T-cell (primary cell): Measurements from ENCODE around the gene MAT2A. TPM values are rescaled to one million over a fixed set of nuclear protein-coding genes. Genes with fewer than 3 reads are reported as not detected.

Experiments used
- ATAC-seq, 4 experiments: fragments of 200-7000 bp in 3 of 4; fragments of 150-1000 bp in 1 of 4; cut with Tn5 transposase; replicated peaks in 1 of 4; 1 replicate in 3 of 4; 2 replicates in 1 of 4; pipeline ENCODE4 v1.10.0; 2021; ENCODE audit warnings: moderate library complexity in 3 of 4, mild to moderate bottlenecking in 2 of 4, moderate number of reproducible peaks in 1 of 4
- CTCF ChIA-PET, 2 donors: fragments of 300-600 bp; sonication (Branson Sonifier 250); formaldehyde crosslinking; loops; one replicate each; lab custom pipeline; 2022; ENCODE audit warnings: antibody characterized with exemption in 2 of 2; lab: Charles Lee
- POLR2A ChIA-PET, 2 donors: fragments of 300-600 bp; sonication (Branson Sonifier 250); formaldehyde crosslinking; loops; one replicate each; lab custom pipeline; 2022; ENCODE audit warnings: antibody characterized with exemption in 2 of 2; lab: Charles Lee
- DNase-seq, 35 experiments: peaks; one replicate each; pipeline versions ENCODE4 v3.0.0 to v3.0.0-alpha.2; 2013 to 2023
- H3K27ac ChIP-seq: one replicate; pipeline ENCODE4 v1.5.1; 2013; ENCODE audit warnings: low read length
- H3K27me3 ChIP-seq, 2 experiments: replicated peaks in 1 of 2; 1 replicate in 1 of 2; 2 replicates in 1 of 2; pipeline versions ENCODE4 v1.6.1 to v1.7.0; 2013; ENCODE audit warnings: low read length in 1 of 2, mixed read lengths in 1 of 2; ENCODE audit not compliant: control insufficient read depth in 2 of 2, insufficient read depth in 2 of 2; ENCODE audit errors: extremely low read depth in 1 of 2
- H3K36me3 ChIP-seq, 2 donors: 1 replicate in 1 of 2; 2 replicates in 1 of 2; pipeline versions ENCODE4 v1.6.1 to v1.7.0; 2013; ENCODE audit warnings: low read length in 1 of 2; ENCODE audit not compliant: control insufficient read depth in 2 of 2, insufficient read depth in 1 of 2; ENCODE audit errors: extremely low read depth in 1 of 2
- H3K4me1 ChIP-seq, 2 experiments: 1 replicate in 1 of 2; 2 replicates in 1 of 2; pipeline versions ENCODE4 v1.6.1 to v1.7.0; 2013; ENCODE audit warnings: low read length in 2 of 2, mixed read lengths in 1 of 2; ENCODE audit not compliant: insufficient read depth in 2 of 2, control insufficient read depth in 1 of 2; ENCODE audit errors: extremely low read depth in 1 of 2
- H3K4me3 ChIP-seq, 2 donors: 1 replicate in 1 of 2; 2 replicates in 1 of 2; pipeline versions ENCODE4 v1.5.1 to v1.7.0; 2013; ENCODE audit warnings: mild to moderate bottlenecking in 2 of 2, low read length in 1 of 2, moderate library complexity in 1 of 2; ENCODE audit not compliant: control insufficient read depth in 1 of 2; ENCODE audit errors: extremely low read depth in 1 of 2
- H3K9me3 ChIP-seq: 2 replicates; pipeline ENCODE4 v1.7.0; 2013
- H3K27ac Mint-ChIP-seq, 2 donors: one replicate each; pipeline ENCODE4 v1.8.0; 2020 to 2021; ENCODE audit warnings: mild to moderate bottlenecking in 2 of 2, mixed read lengths in 2 of 2
- H3K27me3 Mint-ChIP-seq, 2 donors: one replicate each; pipeline ENCODE4 v1.8.0; 2021 to 2022; ENCODE audit warnings: mixed read lengths in 2 of 2
- H3K36me3 Mint-ChIP-seq: one replicate; pipeline ENCODE4 v1.8.0; 2021; ENCODE audit warnings: mixed read lengths
- H3K4me1 Mint-ChIP-seq, 3 donors: one replicate each; pipeline ENCODE4 v1.8.0; 2020 to 2022; ENCODE audit warnings: mixed read lengths in 3 of 3, mild to moderate bottlenecking in 1 of 3
- H3K4me3 Mint-ChIP-seq, 3 donors: one replicate each; pipeline ENCODE4 v1.8.0; 2020 to 2022; ENCODE audit warnings: mild to moderate bottlenecking in 3 of 3, mixed read lengths in 3 of 3, moderate library complexity in 3 of 3
- H3K9me3 Mint-ChIP-seq, 3 donors: one replicate each; pipeline ENCODE4 v1.8.0; 2020 to 2022; ENCODE audit warnings: mixed read lengths in 3 of 3
- WGBS: methylation state at CpG from one replicate; pipeline ENCODE4 v1.1.5; 2013; ENCODE audit warnings: missing lambda C conversion rate; ENCODE audit not compliant: insufficient coverage; 5-methylcytosine and 5-hydroxymethylcytosine counted together
- total RNA-seq, 35 experiments: library from RNA in 6 of 35; stranded (reverse) in 6 of 35; fragments of 120-200 nt in 1 of 35; gene quantifications; one replicate each; pipeline versions ENCODE4 v1.2.1 to v1.2.4 and lab custom pipeline; 2013 to 2026

The MAT2A gene
- total RNA-seq, 5 donors from 2014 or later (not counting 1 experiment from before 2014, with no cell fraction given): 110 to 184 (median 165) TPM

DNA sequence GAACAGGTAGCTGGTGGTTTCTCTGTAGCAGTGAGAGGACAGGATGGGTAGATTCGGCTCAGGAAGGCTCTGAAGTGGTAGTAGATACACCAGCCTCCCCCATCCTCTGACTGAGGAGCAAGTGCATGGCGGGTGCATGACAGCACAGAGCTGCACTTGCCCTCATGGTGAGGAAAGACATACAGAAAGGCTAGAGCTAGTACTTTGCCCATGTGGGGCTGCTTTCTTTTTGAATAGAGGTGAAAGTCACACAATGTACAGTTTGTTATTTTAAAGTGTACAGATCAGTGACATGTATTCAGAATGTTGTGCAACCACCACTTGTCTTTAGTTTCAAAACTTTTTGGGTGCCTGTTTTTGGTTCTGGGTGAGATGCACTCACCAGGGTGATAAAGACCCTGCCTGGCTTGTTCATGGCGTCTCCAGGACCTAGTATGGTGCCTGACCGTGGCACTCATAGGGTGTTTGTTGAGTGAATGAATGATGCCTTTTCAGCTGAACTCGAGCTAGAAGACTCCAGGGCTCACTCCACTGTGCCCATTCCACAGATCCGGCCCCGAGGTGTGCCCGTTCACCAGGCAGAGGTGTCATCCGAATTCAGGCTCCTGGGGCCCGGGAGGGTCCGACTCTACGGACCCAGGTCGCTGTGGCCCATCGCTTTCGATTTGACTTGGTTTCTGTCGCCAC lies 44.8 kb downstream of the MAT2A start:
- H3K36me3 ChIP-seq: peaks cover 11 to 16% of the 10 kb centered on the region in 2 donors
- ATAC-seq (peak; percentile 64 to 83 (median 69)), DNase-seq (peak in 24 of 35 experiments; percentile 12 to 55 (median 38))
- Mint-ChIP-seq H3K36me3 (peaks cover 16% of the 10 kb centered on the region), H3K9me3 (no peaks in the 10 kb centered on the region), H3K27me3 (no peaks in the 10 kb centered on the region), H3K27ac (peak overlapping the region; percentile 96), H3K4me3 (peak overlapping the region; percentile 84 to 88 (median 87)), H3K4me1 (peaks cover 63 to 77% (median 71%) of the 10 kb centered on the region in 3 donors)
- peak overlapping the region; percentile 82 for H3K27ac ChIP-seq
- 14% methylated on average over 14 of the region's 16 CpGs for WGBS
- H3K4me1 ChIP-seq: peaks cover 33 to 59% of the 10 kb centered on the region in 2 experiments
- H3K9me3 ChIP-seq: no peaks in the 10 kb centered on the region
- H3K4me3 ChIP-seq: peak overlapping the region; percentile 68 to 77
- CTCF ChIA-PET: interaction anchor here (0.6 to 1.0 kb wide), 4 partner anchors 22 to 566 kb away, joined by 3 to 8 read pairs (median 4); partner anchors contain the start of gene TGOLN2 (in 1 of the 2)
- POLR2A ChIA-PET: interaction anchor here in 1 of 2 donors (0.6 to 1.4 kb wide), 2 partner anchors 12 to 191 kb away, joined by 3 to 4 read pairs; partner anchors contain the start of gene RNF181
- H3K27me3 ChIP-seq: no peaks in the 10 kb centered on the region

GRCh38 chr2:85584354-85584856 lies 45.4 kb downstream of the MAT2A start, which contains the start of gene VAMP5:
Gene VAMP5, plus strand, starts transcription at chr2:85584431. Its CDS starts 60 bp downstream, at chr2:85584491.
- DNase-seq (peak in 17 of 35 experiments; percentile 18 to 70 (median 33)), ATAC-seq (peak; percentile 60 to 74 (median 70))
- H3K9me3 Mint-ChIP-seq: no peaks in the 10 kb centered on the region
- peaks cover 58 to 72% (median 68%) of the 10 kb centered on the region in 3 donors for H3K4me1 Mint-ChIP-seq
- Histone ChIP-seq H3K9me3 (no peaks in the 10 kb centered on the region), H3K4me3 (peak within 1 kb of the TSS; percentile 68 to 77), H3K36me3 (peaks cover 11 to 16% of the 10 kb centered on the region in 2 donors), H3K27me3 (no peaks in the 10 kb centered on the region), H3K27ac (peak within 1 kb of the TSS; percentile 82), H3K4me1 (peaks cover 28 to 53% of the 10 kb centered on the region in 2 experiments)
- WGBS: 19% methylated on average over 49 of the region's 52 CpGs
- no peaks in the 10 kb centered on the region for H3K27me3 Mint-ChIP-seq
- ChIA-PET CTCF (interaction anchor here in 1 of 2 donors (1.0 kb wide), 1 partner anchor 256 kb away, joined by 4 read pairs; the partner anchor contains the start of gene TGOLN2), POLR2A (no interaction called here)
- H3K36me3 Mint-ChIP-seq: peaks cover 14% of the 10 kb centered on the region
- H3K27ac Mint-ChIP-seq: peak within 1 kb of the TSS; percentile 96
- peak within 1 kb of the TSS; percentile 84 to 88 (median 87) for H3K4me3 Mint-ChIP-seq

DNA sequence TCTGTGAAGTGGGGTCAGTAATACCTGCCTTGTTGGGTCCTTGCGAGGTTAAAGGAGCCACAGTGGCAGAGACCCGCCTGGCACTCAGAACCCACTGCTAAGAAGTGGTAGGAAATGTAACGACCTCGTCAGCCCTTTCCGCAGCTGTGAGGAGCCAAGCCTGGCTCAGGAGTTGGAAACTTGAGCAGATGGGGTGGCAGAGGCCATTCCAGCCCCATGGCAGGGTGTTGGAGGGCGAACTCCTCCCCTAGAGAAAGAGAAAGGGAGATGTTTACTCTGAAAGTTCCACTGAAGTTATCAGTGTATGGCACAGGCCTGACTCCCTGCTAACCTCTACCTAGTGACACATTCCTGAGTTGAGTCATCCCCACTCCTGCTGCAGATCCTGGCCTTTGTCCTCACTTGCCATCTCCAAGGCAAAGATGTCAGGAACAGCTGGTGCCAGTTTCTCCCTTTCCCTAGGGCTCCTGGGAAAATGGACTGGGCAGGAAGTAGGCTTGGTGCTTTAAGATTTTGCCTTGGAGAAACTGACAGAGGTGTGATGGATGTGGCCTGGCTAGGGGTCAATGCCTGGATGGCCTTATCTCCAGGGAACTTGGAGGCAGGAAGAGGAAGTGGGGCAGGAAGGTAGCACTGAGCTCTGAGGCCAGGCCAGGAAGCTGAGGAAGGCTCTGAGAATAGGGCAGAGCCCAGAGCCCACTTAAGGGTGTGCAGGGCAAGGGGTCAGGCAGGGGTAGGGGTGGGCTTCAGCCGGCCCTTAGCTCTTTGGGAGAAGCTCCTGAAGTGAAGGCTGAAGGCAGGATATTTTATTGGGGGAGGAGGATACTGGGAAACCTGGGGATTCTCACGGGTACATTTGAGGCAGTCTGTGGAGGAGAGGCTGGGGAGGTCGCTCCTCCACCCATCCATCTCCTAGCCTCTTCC lies 46.2 kb downstream of the MAT2A start:
- Mint-ChIP-seq H3K27me3 (no peaks in the 10 kb centered on the region), H3K4me3 (peak overlapping the region; percentile 84 to 88 (median 87)), H3K27ac (peak overlapping the region; percentile 95), H3K4me1 (peaks cover 55 to 69% (median 63%) of the 10 kb centered on the region in 3 donors), H3K9me3 (no peaks in the 10 kb centered on the region), H3K36me3 (peaks cover 14% of the 10 kb centered on the region)
- peaks cover 9 to 16% of the 10 kb centered on the region in 2 donors for H3K36me3 ChIP-seq
- H3K4me3 ChIP-seq: peak overlapping the region; percentile 68 to 77
- no peaks in the 10 kb centered on the region for H3K9me3 ChIP-seq
- H3K4me1 ChIP-seq: peaks cover 24 to 46% of the 10 kb centered on the region in 2 experiments
- H3K27ac ChIP-seq: peak overlapping the region; percentile 45
- ATAC-seq (peak; percentile 58 to 61 (median 60)), DNase-seq (peak in 6 of 35 experiments; percentile 7 to 45 (median 24))
- ChIA-PET CTCF (no interaction called here), POLR2A (interaction anchor here in 1 of 2 donors (0.6 kb wide), 1 partner anchor 10 kb away, joined by 4 read pairs; no protein-coding TSS in a partner anchor)
- no peaks in the 10 kb centered on the region for H3K27me3 ChIP-seq
- 22% methylated on average over 3 of the region's 9 CpGs for WGBS

- ATAC-seq: no peak
- Histone ChIP-seq H3K27me3 (no peaks in the 10 kb centered on the region), H3K4me3 (no peak overlapping the region), H3K27ac (peak overlapping the region; percentile 45), H3K9me3 (no peaks in the 10 kb centered on the region), H3K36me3 (peaks cover 6 to 16% of the 10 kb centered on the region in 2 donors), H3K4me1 (peaks cover 24 to 43% of the 10 kb centered on the region in 2 experiments)
- Mint-ChIP-seq H3K9me3 (no peaks in the 10 kb centered on the region), H3K4me3 (peak overlapping the region; percentile 84 to 88 (median 87)), H3K27ac (peak overlapping the region; percentile 95), H3K36me3 (peaks cover 14% of the 10 kb centered on the region), H3K4me1 (peaks cover 55 to 69% (median 66%) of the 10 kb centered on the region in 3 donors), H3K27me3 (no peaks in the 10 kb centered on the region)
- POLR2A ChIA-PET: interaction anchor here in 1 of 2 donors (0.6 kb wide), 1 partner anchor 9 kb away, joined by 4 read pairs; no protein-coding TSS in a partner anchor
- DNase-seq: no peak
- WGBS: no CpG with 5 or more reads among the region's 1 CpG
- CTCF ChIA-PET: no interaction called here
Measured at GRCh38 chr2:85585781-85586105, 46.8 kb downstream of the MAT2A start.

- Histone ChIP-seq H3K9me3 (no peaks in the 10 kb centered on the region), H3K27me3 (no peaks in the 10 kb centered on the region), H3K4me3 (no peak overlapping the region), H3K4me1 (peaks cover 24 to 34% of the 10 kb centered on the region in 2 experiments), H3K27ac (no peak overlapping the region), H3K36me3 (no peaks in the 10 kb centered on the region)
- 95% methylated on average over 3 of the region's 4 CpGs for WGBS
- no peaks in the 10 kb centered on the region for H3K9me3 Mint-ChIP-seq
- peaks cover 45 to 55% (median 54%) of the 10 kb centered on the region in 3 donors for H3K4me1 Mint-ChIP-seq
- CTCF ChIA-PET: interaction anchor here in 1 of 2 donors (0.9 kb wide), 1 partner anchor 23 kb away, joined by 5 read pairs; the partner anchor contains the start of gene C2orf68
- H3K27me3 Mint-ChIP-seq: no peaks in the 10 kb centered on the region
- POLR2A ChIA-PET: no interaction called here
- peak overlapping the region in 1 of 3 donors; percentile 14 for H3K4me3 Mint-ChIP-seq
- no peaks in the 10 kb centered on the region for H3K36me3 Mint-ChIP-seq
- peak overlapping the region; percentile 22 to 65 for H3K27ac Mint-ChIP-seq
- no peak for ATAC-seq
- DNase-seq: no peak
Measured at GRCh38 chr2:85588236-85588635, 49.3 kb downstream of the MAT2A start.
